Stromal cell of bone marrow (primary cell): Measurements from ENCODE around the gene NRDE2.
"Not testable (repeated sequence)": the region's sequence is repeated elsewhere in the genome, so short reads cannot be mapped to it uniquely, and the experiment has no call there.

Experiments used
- DNase-seq: peaks from one replicate; pipeline ENCODE4 v3.0.0-alpha.2; 2012; ENCODE audit warnings: low read depth

NRDE2 gene

DNA sequence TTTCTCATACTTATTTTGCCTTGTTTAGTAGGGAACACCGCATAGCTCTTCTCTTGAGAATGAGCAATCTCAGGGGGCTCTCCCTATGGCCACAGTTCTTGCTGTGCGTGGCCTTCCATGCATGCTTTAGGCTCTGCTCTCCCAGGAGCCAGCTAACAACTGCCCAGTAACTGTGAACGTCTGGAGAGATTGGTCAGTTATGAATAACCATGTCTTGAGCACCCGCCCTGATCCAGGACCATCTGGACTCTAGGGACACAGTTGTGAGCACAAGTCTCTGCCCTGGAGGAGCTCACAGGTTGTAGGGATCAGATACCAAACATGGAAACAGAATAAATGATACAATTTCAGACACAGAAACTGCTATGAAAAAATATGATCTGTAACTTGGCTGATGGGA is 63.3 kb downstream of the NRDE2 start:
- DNase-seq, result no peak

DNA sequence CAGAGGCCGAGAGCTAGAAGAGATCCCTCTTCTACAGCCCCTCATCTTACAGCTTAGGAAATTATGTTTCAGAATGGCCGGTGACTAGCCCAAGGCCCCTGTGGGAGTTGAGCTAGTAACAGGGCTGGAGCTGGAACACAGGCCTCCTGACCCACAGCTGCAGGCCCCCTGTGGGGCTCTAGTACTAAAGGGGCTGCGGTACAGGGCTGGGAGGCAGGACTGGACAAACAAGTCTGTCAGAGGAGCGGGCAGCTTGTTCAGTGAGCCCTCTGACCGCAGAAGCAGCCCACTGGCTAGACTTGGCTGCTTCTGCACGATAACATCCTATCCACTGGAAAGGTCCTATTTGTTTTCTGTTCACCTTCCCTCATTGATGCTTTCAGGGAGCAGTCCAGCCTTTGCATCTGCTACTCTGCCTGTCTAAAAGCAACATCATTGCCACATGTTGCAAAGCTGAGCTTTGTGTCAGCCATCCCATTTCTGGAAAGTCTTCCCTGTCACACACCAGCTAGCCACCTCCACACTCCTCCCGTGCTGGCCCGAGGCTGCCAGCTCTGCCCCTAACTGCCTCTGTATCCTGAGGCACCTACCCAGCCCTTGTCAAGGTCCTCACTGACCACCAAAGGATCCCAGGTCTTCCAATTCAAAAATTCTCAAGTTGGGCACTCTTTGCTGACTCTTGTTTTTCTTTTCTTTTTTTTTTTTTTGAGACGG is 65.1 kb downstream of the NRDE2 start:
- no peak for DNase-seq

DNA sequence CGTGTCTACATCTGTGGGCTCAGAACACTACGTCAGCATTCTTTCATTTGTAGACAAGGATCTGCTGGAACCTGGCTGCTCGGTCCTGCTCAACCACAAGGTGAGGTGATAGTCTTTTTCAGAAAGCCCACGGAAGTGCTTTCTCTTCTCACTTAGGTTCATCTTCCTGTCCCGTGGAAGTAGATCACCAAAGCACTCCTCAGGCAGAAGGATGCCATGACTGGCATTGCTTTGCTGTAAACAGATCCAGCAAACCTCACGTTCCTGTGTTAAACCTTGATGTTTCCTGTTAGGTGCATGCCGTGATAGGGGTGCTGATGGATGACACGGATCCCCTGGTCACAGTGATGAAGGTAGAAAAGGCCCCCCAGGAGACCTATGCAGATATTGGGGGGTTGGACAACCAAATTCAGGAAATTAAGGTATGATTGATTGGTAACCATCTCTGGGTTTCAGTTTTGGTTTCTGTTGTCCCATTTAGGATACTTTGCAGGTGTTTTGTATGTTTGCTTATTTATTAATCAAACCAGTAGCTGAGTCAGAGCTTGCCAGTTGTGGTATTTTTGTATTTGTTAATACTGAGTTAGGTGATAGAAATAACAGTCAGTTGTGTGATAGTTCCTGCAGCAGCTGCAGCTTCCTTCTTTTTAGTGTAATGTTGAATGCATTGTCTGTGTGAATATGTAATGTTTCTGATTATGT is 67.8 kb downstream of the NRDE2 start:
- no peak for DNase-seq

DNA sequence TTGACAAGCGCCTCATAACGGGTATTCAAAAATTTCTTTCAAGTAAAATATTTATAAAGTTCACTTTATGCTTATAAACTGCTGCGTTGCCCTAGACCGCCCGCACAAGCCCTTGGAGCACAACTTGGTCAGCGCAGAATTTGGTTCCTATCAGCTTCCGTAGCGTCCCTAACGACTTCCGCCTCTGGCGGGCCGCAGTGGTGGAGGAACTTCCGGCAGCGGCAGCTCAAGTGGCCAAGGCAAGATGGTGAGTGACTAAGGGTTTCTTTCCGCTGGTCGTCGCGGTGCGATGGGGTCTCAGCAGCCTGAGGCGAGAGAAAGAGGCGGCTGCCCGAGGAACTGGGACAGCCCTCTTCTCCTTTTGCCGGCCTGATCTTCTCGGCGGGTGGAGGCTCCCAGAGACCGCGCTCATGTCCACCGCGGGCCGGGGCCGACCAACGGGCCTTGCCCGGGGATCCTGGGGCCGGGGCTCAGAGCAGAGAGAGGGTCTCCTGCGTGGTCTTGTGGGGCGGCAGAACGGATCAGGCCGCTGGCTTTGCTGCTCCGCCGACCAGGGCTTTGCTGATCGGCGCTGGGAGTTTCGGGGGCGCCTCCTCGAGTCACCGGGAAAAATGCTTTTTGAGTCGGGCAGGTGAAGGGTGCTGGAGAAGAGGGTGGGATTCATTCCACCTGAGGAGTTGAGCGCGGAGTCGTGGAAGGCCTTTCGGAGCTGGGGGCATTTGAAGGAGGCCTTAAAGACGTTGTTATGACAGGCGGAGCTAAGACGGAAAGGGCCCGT is 75.2 kb downstream of the NRDE2 start, which contains the start of gene PSMC1:
Gene PSMC1 (plus strand): TSS at position 200 of the 778 bp plus-strand sequence. CDS start 45 bp downstream, at position 245.
- DNase-seq, result peak; percentile 86

DNA sequence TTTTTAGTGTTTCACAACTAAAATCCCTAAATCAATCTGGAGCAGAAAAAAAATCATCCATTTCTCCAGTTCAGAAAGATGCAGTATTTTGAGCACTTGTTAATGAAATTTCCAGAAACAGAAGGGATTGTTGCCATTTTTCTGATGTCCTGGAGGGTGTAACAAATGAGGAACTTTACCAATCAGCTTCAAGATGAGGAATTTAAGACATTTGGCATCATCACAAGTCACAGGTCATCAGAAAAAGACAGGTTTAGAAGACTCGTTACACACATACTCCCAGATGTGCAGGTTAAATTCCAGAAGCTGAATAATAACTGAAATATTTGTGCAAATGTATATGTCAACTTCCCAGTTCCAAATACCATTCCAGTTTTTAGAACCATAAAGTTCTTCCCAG is 75.9 kb downstream of the NRDE2 start:
- no peak for DNase-seq

DNA sequence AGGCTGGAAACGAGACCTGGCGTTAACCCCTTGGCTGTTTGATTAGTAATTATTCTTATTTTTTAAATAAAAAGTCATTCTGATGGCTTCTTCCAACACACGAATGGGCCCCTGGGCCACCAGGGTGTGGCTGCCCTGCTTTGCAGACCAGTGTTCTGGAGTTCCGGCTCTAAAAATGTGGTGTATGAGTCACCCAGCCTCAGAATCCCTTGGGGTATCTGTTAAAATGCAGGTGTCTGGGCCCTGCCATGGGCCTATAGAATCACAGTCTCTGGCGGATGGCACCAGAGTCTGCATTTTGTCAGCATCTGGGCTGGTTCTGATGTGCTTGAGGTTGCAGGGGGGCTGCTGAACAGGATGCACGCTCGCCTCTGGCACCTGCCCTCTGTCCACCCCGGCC is 77.9 kb downstream of the NRDE2 start:
- no peak for DNase-seq

DNA sequence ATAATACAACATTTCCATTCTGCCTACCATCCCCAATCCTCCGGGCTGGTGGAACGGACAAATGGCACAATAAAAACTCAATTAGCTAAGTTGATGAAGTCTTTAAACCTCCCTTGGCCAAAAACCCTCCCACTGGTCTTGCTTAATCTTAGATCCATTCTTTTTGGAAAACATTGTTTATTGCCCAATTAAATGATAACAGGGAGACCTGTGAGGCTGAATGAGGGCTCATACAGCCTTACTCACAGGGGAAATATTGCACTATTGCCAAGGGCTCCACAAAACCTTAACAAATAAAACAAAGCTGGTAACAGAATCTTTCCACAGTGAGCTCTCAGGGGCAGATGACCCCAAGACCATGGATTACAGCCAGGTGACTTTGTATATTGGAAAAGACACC is 83.1 kb downstream of the NRDE2 start:
- DNase-seq, result no peak

DNA sequence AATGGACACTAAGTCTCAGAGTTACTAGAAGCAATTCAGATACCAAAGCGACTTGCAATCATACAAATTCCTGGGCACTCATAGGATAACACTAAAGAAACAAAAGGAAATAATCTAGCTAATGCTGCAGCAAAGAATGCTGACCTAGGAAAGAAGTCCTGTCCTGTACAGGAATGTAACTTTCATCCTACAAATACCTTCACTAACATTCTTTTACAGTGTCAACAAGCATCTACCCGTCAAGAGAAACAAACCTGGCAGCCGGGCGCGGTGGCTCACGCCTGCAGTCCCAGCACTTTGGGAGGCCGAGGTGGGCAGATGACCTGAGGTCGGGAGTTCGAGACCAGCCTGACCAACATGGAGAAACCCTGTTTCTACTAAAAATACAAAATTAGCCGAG is 84.3 kb downstream of the NRDE2 start:
- DNase-seq, result not testable (repeated sequence)

DNA sequence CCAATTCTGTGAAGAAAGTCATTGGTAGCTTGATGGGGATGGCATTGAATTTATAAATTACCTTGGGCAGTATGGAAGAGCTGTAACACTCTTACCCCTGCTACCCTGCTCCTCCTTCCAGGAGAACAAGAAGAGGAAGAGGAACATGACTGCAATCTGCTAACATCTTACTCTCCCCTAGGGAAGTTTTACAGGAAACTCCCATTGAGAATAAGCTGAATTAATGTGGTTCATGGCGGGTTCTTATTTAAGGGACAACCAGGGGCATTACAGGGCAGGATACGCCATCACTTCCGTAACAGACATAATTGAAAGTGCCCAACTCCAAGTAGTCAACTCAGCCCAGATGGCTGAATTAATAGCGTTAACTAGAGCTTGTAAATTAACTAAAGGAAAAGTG is 84.8 kb downstream of the NRDE2 start:
- no peak for DNase-seq

DNA sequence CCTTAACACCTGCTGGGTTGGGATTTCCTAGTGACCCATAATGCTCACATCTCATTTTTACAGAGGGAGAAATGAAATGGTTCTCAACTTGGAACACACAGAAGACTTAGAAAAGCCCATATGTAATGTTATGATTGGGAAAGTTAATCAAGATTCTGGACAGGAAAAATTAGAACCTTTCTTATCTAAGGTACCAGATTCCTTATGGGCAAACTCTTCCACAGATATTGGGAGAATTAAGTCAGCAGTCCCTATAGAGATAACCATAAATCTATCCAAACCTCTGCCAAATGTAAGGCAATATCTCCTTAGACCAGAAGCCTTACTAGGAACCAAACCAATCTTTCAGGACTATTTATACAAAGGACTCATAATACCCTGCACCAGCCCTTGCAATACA is 89.3 kb downstream of the NRDE2 start:
- no peak for DNase-seq

DNA sequence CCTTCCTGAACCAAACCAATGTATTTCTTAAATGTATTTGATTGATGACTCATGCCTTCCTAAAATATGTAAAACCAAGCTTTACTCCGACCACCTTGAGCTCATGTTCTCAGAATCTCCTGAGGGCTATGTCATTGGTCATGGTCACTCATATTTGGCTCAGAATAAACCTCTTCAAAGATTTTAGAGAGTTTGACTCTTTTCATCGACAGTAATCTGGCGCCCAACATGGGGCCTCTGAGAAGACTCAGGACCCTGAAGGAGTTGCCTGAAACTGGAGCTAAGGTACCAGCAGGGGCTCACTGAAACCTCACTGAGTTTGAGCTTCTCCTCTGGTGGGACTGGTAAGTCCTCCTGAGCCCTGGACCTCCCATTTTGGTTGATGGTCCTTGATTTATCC is 92.6 kb downstream of the NRDE2 start:
- DNase-seq, result no peak

DNA sequence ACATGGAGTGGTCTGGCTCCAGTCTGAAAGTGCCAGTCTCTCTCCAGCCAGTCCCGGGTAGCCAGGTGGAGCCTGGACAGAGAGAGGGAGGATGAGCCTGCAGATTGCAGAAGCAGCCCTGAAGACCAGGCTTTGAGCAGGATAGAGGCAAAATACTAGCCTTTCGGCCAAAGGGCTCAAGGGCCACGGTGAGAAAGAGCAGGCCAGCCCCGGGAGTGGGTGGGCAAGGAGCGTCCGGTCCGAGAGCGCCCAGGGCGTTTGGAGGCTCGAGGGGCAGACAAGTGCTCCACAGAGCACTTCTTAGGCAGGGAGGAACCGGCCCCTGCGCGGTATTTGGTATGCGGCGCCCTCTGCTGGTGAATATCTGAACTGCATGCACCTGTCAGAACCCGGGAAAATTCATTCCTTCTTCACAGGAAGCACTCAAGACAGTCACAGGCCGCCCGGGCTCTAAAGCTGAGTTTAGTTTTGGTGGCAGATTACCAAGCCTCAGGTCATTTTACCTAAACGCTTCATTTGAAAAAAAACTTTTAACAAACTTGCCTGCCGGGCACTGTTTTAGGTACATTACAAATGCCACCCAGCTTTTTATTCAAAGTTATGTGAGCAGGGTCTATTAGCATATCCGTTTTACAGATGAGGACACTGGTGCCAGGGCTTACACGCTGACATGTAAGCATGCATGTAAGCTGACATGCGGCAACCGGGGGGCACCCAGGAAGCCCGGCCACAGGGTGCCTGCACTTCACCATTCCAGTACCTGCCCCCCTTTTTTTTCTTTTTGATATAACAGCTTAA is 96.4 kb downstream of the NRDE2 start:
- DNase-seq, result no peak

DNA sequence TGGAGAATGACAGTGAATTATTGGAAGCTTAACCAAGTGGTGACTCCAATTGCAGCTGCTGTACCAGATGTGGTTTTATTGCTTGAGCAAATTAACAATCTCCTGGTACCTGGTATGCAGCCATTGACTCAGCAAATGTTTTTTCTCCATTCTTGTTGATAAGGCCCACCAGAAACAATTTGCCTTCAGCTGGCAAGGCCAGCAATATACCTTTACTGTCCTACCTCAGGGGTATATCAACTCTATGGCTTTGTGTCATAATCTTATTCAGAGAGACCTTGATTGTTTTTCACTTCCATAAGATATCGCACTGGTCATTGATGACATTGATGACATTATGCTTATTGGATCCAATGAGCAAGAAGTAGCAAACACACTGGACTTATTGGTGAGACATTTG is 101.8 kb downstream of the NRDE2 start:
- DNase-seq, result not testable (repeated sequence)

DNA sequence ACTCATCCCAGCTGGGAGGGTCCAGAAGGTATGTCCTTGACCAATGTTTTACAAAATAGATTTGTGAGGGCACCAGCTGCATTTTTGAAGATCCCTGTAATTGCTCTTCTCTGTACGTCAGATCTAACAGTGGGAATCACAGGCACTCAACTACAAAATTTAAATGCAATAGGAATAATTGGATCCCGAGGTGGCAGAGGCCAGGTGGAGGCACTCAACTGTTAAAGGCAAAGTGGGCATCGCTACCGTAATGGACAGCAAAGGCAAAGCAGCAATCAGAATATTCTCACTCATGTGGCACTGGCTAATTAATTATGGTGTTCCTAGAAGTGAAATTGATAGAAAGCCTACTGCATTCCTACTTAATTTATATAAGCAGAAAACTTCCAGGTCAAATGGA is 103.3 kb downstream of the NRDE2 start:
- no peak for DNase-seq
